SK-N-SH (cell line): ENCODE data around the gene EIF3B. TPM values are rescaled to one million over a fixed set of nuclear protein-coding genes. Genes with fewer than 3 reads are reported as not detected.

Experiments
- CTCF ChIA-PET: fragments of 300-600, 350-600 bp; formaldehyde crosslinking; extraction: SDS; loops from one replicate; lab custom pipeline; 2021; lab: Yijun Ruan, JAX
- POLR2A ChIA-PET: fragments of 350-600 bp; sonication (Branson Sonifier 250); formaldehyde crosslinking; extraction: SDS; loops from one replicate; lab custom pipeline; 2020; ENCODE audit warnings: antibody characterized with exemption, inconsistent platforms; lab: Yijun Ruan, JAX
- DNase-seq: peaks from one replicate; pipeline ENCODE4 v3.0.0; 2012
- H2AFZ ChIP-seq: fragments of 200-600 bp; sonication (generic); 2 replicates; pipeline ENCODE4 v1.8.1; 2016; ENCODE audit warnings: antibody characterized with exemption, mild to moderate bottlenecking, low read depth
- H3F3A ChIP-seq: fragments of 200-600 bp; sonication (generic); replicated peaks from 2 replicates; pipeline ENCODE3; 2016; ENCODE audit warnings: antibody characterized with exemption, mild to moderate bottlenecking; ENCODE audit not compliant: insufficient read depth
- H3K27ac ChIP-seq, 2 experiments: fragments of 200-500 bp in 1 of 2; fragments of 200-600 bp in 1 of 2; sonication (Bioruptor generic) in 1 of 2; sonication (generic), shearing (Covaris generic) in 1 of 2; 2 replicates each; pipeline versions ENCODE4 v1.5.1 to v1.6.1; 2014 to 2016; ENCODE audit warnings: low read depth in 2 of 2, inconsistent platforms in 1 of 2, low read length in 1 of 2, mild to moderate bottlenecking in 1 of 2, mixed read lengths in 1 of 2
- H3K27me3 ChIP-seq: fragments of 200-600 bp; sonication (generic), shearing (Covaris generic); 2 replicates; pipeline ENCODE4 v1.6.1; 2016; ENCODE audit warnings: mixed run types; ENCODE audit not compliant: insufficient read depth
- H3K36me3 ChIP-seq, 2 experiments: fragments of 200-500 bp in 1 of 2; fragments of 200-600 bp in 1 of 2; sonication (Bioruptor generic) in 1 of 2; sonication (generic) in 1 of 2; replicated peaks in 1 of 2; 2 replicates each; pipeline versions ENCODE3 to v1.5.1; 2014 to 2016; ENCODE audit warnings: low read length in 1 of 2, mild to moderate bottlenecking in 1 of 2; ENCODE audit not compliant: insufficient read depth in 2 of 2, control insufficient read depth in 1 of 2
- H3K4me1 ChIP-seq, 2 experiments: fragments of 200-500 bp in 1 of 2; fragments of 200-600 bp in 1 of 2; sonication (Bioruptor generic) in 1 of 2; sonication (generic), shearing (Covaris generic) in 1 of 2; 2 replicates each; pipeline versions ENCODE4 v1.5.1 to v1.6.1; 2014 to 2016; ENCODE audit warnings: low read depth in 1 of 2, low read length in 1 of 2, mixed run types in 1 of 2; ENCODE audit not compliant: insufficient read depth in 2 of 2, control insufficient read depth in 1 of 2
- H3K4me2 ChIP-seq: fragments of 200-600 bp; sonication (generic), shearing (Covaris generic); 2 replicates; pipeline ENCODE4 v1.6.1; 2017; ENCODE audit warnings: mixed run types
- H3K4me3 ChIP-seq, 2 experiments: fragments of 200-500 bp in 1 of 2; fragments of 200-600 bp in 1 of 2; sonication (Bioruptor generic) in 1 of 2; sonication (generic), shearing (Covaris generic) in 1 of 2; 2 replicates each; pipeline versions ENCODE4 v1.5.1 to v1.8.1; 2014 to 2016; ENCODE audit warnings: low read depth in 2 of 2, inconsistent platforms in 1 of 2, low read length in 1 of 2, mild to moderate bottlenecking in 1 of 2, mixed read lengths in 1 of 2, moderate library complexity in 1 of 2
- H3K79me2 ChIP-seq: fragments of 200-600 bp; sonication (generic); 2 replicates; pipeline ENCODE4 v1.8.1; 2017; ENCODE audit warnings: mild to moderate bottlenecking; ENCODE audit not compliant: insufficient read depth
- H3K9ac ChIP-seq: fragments of 200-600 bp; sonication (generic); 2 replicates; pipeline ENCODE4 v1.6.1; 2017; ENCODE audit warnings: mixed run types
- H3K9me2 ChIP-seq: fragments of 200-600 bp; sonication (generic); 2 replicates; pipeline ENCODE4 v1.6.1; 2017; ENCODE audit warnings: mixed run types
- H3K9me3 ChIP-seq: fragments of 200-600 bp; sonication (generic); 2 replicates; pipeline ENCODE4 v1.6.1; 2017; ENCODE audit warnings: mixed run types, mild to moderate bottlenecking, moderate library complexity
- H4K20me1 ChIP-seq: fragments of 200-600 bp; sonication (generic); 2 replicates; pipeline ENCODE4 v1.6.1; 2017; ENCODE audit warnings: mild to moderate bottlenecking, mixed run types; ENCODE audit not compliant: insufficient read depth
- ELF1 ChIP-seq: IDR thresholded peaks from 2 replicates; pipeline ENCODE4 v1.4.0; 2012
- EZH2phosphoT487 ChIP-seq: fragments of 200-600 bp; sonication (generic); IDR thresholded peaks from 2 replicates; pipeline ENCODE4 v1.6.1; 2017; ENCODE audit warnings: low read depth, mixed run types, mild to moderate bottlenecking, antibody characterized with exemption, moderate library complexity, borderline replicate concordance
- GATA2 ChIP-seq: sonication (generic); formaldehyde crosslinking; IDR thresholded peaks from 2 replicates; pipeline ENCODE4 v1.5.0; 2020; ENCODE audit warnings: mild to moderate bottlenecking, missing genetic modification reagents
- MXI1 ChIP-seq: IDR thresholded peaks from 2 replicates; pipeline ENCODE4 v1.6.1; 2012; ENCODE audit warnings: mild to moderate bottlenecking, low read depth, low read length, improper control_type of control experiment
- TCF12 ChIP-seq: IDR thresholded peaks from 2 replicates; pipeline ENCODE4 v1.4.0; 2012
- TEAD4 ChIP-seq: IDR thresholded peaks from 2 replicates; pipeline ENCODE4 v1.4.0; 2012; ENCODE audit warnings: mild to moderate bottlenecking, borderline replicate concordance; ENCODE audit not compliant: insufficient read depth
- WGBS: methylation state at CpG from one replicate; pipeline ENCODE4 v1.1.6; 2017; ENCODE audit warnings: low lambda C conversion rate; 5-methylcytosine and 5-hydroxymethylcytosine counted together
- polyA plus RNA-seq, 3 experiments: library from polyadenylated mRNA; depleted of rRNA; stranded (reverse); fragments of >200 nt; gene quantifications; 2 replicates each; pipeline ENCODE4 v1.2.3, GENCODE V29; 2012
- TF ChIP-seq, protein P1 (sequence below): IDR thresholded peaks from 2 replicates; pipeline ENCODE4 v1.4.0; 2012; ENCODE audit warnings: low read depth, borderline replicate concordance
- TF ChIP-seq, protein P2 (sequence below): fragments of 150-350 bp; IDR thresholded peaks from 2 replicates; pipeline ENCODE4 v1.6.1; 2016; ENCODE audit warnings: mild to moderate bottlenecking, low read depth, low read length
- TF ChIP-seq, protein P3 (sequence below): fragments of 200-600 bp; sonication (generic); IDR thresholded peaks from 2 replicates; pipeline ENCODE4 v1.6.1; 2017; ENCODE audit warnings: antibody characterized with exemption, mild to moderate bottlenecking, moderate library complexity
- TF ChIP-seq, protein P4 (sequence below): IDR thresholded peaks from 2 replicates; pipeline ENCODE4 v1.4.0; 2012; ENCODE audit warnings: low read depth, borderline replicate concordance

Gene EIF3B
- polyA plus RNA-seq, 1 of the 3 experiments (the other 2 are of a cell fraction): 151 TPM

DNA sequence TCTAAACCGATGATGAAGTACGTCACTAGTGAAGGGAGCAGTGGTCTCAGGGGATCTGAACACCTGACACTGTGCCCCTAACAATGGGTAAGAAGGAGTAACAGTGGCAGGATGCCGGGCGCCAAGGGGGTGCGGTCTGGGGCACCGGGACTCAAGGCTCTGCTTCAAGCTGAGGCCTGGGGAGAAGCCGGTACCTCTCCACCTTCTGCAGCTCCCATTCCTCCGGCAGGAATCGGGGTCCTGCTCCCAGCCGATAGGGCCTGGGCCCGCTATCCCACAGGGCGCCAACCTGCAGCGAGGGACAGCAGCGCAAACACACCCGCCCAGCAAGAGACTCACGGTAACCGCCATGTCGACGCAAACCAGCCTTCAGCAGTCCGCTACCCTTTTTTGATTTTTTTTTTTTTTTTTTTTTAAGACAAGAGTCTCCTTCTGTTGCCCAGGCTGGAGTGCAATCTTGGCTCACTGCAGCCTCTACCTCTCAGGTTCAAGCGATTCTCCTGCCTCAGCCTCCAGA lies 40.0 kb downstream of the EIF3B start:
- CTCF ChIA-PET: interaction anchor here (1.2 to 2.7 kb wide), 3 partner anchors 8 to 57 kb away, joined by 3 to 8 read pairs (median 3); partner anchors contain the start of gene CHST12
- Histone ChIP-seq H3K36me3 (no peaks in the 10 kb centered on the region), H3K4me1 (peaks cover 2 to 10% of the 10 kb centered on the region in 2 experiments; a peak in 2 of 4 replicates), H2AFZ (no peak overlapping the region), H3K79me2 (no peaks in the 10 kb centered on the region), H3F3A (peaks cover 10% of the 10 kb centered on the region), H3K4me3 (no peak overlapping the region), H3K9me3 (no peaks in the 10 kb centered on the region), H3K9ac (no peak overlapping the region), H4K20me1 (no peaks in the 10 kb centered on the region), H3K27me3 (no peaks in the 10 kb centered on the region), H3K9me2 (no peaks in the 10 kb centered on the region), H3K27ac (no peak overlapping the region), H3K4me2 (no peak overlapping the region)
- no peak for DNase-seq
- POLR2A ChIA-PET: no interaction called here
- TF ChIP-seq EZH2phosphoT487 (no peak), GATA2 (CRISPR knock-in tag) (no peak)
- WGBS: 91% methylated on average over 20 of the region's 21 CpGs

DNA sequence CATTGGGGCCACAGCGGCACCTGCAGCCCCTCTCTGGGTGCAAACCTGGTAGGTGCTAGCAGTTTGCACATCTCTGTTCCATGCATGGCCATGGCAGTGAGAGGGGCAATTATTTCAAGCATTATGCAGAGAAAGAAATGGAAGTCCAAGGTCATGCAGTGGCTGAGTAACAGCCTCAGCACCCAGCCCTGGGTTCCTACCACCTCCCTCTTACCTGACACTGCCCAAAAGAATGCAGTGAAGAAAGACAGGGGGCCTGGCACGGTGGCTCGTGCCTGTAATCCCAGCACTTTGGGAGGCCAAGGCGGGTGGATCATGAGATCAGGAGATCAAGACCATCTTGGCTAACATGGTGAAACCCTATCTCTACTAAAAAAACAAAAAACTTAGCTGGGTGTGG lies 43.9 kb downstream of the EIF3B start:
- Histone ChIP-seq H4K20me1 (no peaks in the 10 kb centered on the region), H2AFZ (no peak overlapping the region), H3K9ac (no peak overlapping the region), H3K27ac (no peak overlapping the region), H3K9me2 (no peaks in the 10 kb centered on the region), H3K27me3 (no peaks in the 10 kb centered on the region), H3K4me1 (peaks cover 7 to 14% of the 10 kb centered on the region in 2 experiments; a peak in 2 of 4 replicates), H3K36me3 (no peaks in the 10 kb centered on the region), H3K4me2 (no peak overlapping the region), H3K79me2 (no peaks in the 10 kb centered on the region), H3F3A (peaks cover 32% of the 10 kb centered on the region), H3K4me3 (no peak overlapping the region), H3K9me3 (no peaks in the 10 kb centered on the region)
- CTCF ChIA-PET: interaction anchor here (1.4 kb wide), 1 partner anchor 14 kb away, joined by 3 read pairs; no protein-coding TSS in a partner anchor
- DNase-seq: no peak
- POLR2A ChIA-PET: no interaction called here
- WGBS: 84% methylated on average over 4 of the region's 4 CpGs
- TF ChIP-seq, protein P1, sequence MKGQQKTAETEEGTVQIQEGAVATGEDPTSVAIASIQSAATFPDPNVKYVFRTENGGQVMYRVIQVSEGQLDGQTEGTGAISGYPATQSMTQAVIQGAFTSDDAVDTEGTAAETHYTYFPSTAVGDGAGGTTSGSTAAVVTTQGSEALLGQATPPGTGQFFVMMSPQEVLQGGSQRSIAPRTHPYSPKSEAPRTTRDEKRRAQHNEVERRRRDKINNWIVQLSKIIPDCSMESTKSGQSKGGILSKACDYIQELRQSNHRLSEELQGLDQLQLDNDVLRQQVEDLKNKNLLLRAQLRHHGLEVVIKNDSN: no peak
- TF ChIP-seq TCF12 (no peak), MXI1 (no peak), TEAD4 (no peak), ELF1 (no peak), EZH2phosphoT487 (no peak)
- TF ChIP-seq, protein P2, sequence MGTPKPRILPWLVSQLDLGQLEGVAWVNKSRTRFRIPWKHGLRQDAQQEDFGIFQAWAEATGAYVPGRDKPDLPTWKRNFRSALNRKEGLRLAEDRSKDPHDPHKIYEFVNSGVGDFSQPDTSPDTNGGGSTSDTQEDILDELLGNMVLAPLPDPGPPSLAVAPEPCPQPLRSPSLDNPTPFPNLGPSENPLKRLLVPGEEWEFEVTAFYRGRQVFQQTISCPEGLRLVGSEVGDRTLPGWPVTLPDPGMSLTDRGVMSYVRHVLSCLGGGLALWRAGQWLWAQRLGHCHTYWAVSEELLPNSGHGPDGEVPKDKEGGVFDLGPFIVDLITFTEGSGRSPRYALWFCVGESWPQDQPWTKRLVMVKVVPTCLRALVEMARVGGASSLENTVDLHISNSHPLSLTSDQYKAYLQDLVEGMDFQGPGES: no peak
- TF ChIP-seq, protein P3, sequence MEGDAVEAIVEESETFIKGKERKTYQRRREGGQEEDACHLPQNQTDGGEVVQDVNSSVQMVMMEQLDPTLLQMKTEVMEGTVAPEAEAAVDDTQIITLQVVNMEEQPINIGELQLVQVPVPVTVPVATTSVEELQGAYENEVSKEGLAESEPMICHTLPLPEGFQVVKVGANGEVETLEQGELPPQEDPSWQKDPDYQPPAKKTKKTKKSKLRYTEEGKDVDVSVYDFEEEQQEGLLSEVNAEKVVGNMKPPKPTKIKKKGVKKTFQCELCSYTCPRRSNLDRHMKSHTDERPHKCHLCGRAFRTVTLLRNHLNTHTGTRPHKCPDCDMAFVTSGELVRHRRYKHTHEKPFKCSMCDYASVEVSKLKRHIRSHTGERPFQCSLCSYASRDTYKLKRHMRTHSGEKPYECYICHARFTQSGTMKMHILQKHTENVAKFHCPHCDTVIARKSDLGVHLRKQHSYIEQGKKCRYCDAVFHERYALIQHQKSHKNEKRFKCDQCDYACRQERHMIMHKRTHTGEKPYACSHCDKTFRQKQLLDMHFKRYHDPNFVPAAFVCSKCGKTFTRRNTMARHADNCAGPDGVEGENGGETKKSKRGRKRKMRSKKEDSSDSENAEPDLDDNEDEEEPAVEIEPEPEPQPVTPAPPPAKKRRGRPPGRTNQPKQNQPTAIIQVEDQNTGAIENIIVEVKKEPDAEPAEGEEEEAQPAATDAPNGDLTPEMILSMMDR: no peak
- TF ChIP-seq, protein P4, sequence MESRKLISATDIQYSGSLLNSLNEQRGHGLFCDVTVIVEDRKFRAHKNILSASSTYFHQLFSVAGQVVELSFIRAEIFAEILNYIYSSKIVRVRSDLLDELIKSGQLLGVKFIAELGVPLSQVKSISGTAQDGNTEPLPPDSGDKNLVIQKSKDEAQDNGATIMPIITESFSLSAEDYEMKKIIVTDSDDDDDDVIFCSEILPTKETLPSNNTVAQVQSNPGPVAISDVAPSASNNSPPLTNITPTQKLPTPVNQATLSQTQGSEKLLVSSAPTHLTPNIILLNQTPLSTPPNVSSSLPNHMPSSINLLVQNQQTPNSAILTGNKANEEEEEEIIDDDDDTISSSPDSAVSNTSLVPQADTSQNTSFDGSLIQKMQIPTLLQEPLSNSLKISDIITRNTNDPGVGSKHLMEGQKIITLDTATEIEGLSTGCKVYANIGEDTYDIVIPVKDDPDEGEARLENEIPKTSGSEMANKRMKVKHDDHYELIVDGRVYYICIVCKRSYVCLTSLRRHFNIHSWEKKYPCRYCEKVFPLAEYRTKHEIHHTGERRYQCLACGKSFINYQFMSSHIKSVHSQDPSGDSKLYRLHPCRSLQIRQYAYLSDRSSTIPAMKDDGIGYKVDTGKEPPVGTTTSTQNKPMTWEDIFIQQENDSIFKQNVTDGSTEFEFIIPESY: no peak
